Fibroblast of lung (primary cell): Measurements from ENCODE around the gene SPPL2B.

Source experiments
- EZH2 ChIP-seq: IDR thresholded peaks from 2 replicates; pipeline ENCODE4 v1.5.1; 2012; ENCODE audit warnings: low read length, control low read depth, mild to moderate bottlenecking; ENCODE audit errors: missing control alignments
- TF ChIP-seq, protein P1 (sequence below), 2 donors: IDR thresholded peaks in 1 of 2; conservative IDR thresholded peaks in 1 of 2; 1 replicate in 1 of 2; 2 replicates in 1 of 2; pipeline ENCODE4 v1.5.1; 2011 to 2012; ENCODE audit warnings: low read length in 2 of 2, control low read depth in 1 of 2, inconsistent platforms in 1 of 2, low read depth in 1 of 2, mild to moderate bottlenecking in 1 of 2

DNA sequence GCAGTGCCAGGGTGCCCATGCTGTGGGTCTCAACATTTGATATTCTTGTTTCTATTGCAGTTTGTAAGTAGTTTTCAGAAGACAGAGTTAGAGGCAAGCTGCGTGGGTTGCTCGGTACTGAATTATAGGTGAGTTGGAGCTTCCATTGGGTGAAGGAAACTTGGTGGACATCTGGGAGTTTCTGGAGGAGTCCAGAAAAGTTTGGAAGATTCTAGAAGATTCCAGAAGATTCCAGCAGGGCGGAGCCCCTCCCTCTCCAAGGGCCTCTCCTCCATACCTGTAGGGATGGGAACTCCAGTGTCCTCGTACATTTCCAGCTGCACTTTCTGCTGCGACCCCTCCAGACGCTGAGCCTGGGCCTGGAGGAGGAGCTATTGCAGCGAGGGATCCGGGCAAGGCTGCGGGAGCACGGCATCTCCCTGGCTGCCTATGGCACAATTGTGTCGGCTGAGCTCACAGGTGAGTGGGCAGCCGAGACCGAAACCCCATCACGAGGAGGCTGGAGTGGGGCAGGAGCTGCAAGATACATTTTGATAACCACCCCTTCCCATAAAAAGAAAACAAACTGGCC, 70.3 kb downstream of the SPPL2B start:
- TF ChIP-seq, protein P1, sequence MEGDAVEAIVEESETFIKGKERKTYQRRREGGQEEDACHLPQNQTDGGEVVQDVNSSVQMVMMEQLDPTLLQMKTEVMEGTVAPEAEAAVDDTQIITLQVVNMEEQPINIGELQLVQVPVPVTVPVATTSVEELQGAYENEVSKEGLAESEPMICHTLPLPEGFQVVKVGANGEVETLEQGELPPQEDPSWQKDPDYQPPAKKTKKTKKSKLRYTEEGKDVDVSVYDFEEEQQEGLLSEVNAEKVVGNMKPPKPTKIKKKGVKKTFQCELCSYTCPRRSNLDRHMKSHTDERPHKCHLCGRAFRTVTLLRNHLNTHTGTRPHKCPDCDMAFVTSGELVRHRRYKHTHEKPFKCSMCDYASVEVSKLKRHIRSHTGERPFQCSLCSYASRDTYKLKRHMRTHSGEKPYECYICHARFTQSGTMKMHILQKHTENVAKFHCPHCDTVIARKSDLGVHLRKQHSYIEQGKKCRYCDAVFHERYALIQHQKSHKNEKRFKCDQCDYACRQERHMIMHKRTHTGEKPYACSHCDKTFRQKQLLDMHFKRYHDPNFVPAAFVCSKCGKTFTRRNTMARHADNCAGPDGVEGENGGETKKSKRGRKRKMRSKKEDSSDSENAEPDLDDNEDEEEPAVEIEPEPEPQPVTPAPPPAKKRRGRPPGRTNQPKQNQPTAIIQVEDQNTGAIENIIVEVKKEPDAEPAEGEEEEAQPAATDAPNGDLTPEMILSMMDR (conservative IDR thresholded peaks at IDR 0.05 in 1 of 2, IDR thresholded peaks at IDR 0.05 in 1 of 2; ENCODE audit: low read depth in 1 of 2, low read length in 2 of 2) = no peak
- no peak for TF ChIP-seq EZH2
